IPS-20b (cell line): ENCODE data around the gene SIGLEC6.

ENCODE experiments used
- H3K27ac ChIP-seq: one replicate; pipeline ENCODE4 v1.5.1; 2013; ENCODE audit warnings: low read length
- H3K27me3 ChIP-seq: 2 replicates; pipeline ENCODE4 v1.6.1; 2013; ENCODE audit warnings: mild to moderate bottlenecking, low read length, inconsistent platforms; ENCODE audit not compliant: insufficient read depth
- H3K36me3 ChIP-seq: 2 replicates; pipeline ENCODE4 v1.6.1; 2013; ENCODE audit warnings: low read depth, mild to moderate bottlenecking, inconsistent platforms, low read length, moderate library complexity; ENCODE audit not compliant: insufficient read depth
- H3K4me1 ChIP-seq: 2 replicates; pipeline ENCODE4 v1.6.1; 2013; ENCODE audit warnings: mild to moderate bottlenecking, control low read depth, inconsistent platforms, low read length, moderate library complexity; ENCODE audit not compliant: insufficient read depth
- H3K4me3 ChIP-seq: 2 replicates; pipeline ENCODE4 v1.5.1; 2013; ENCODE audit warnings: mild to moderate bottlenecking, low read length, inconsistent platforms
- H3K9ac ChIP-seq: 2 replicates; pipeline ENCODE4 v1.6.1; 2013; ENCODE audit warnings: low read depth, mild to moderate bottlenecking, inconsistent platforms, low read length, moderate library complexity
- H3K9me3 ChIP-seq: 2 replicates; pipeline ENCODE4 v1.6.1; 2013; ENCODE audit warnings: mild to moderate bottlenecking, low read depth, low read length, inconsistent platforms; ENCODE audit not compliant: insufficient read depth

Gene SIGLEC6

GRCh38 chr19:51547397-51548212 is 16.1 kb upstream of the SIGLEC6 start:
- Histone ChIP-seq H3K9me3 (peaks cover 31% of the 10 kb centered on the region), H3K36me3 (no peaks in the 10 kb centered on the region), H3K27me3 (peaks cover 7% of the 10 kb centered on the region), H3K4me3 (no peak overlapping the region), H3K27ac (no peak overlapping the region), H3K9ac (no peak overlapping the region), H3K4me1 (no peaks in the 10 kb centered on the region)

- H3K36me3 ChIP-seq, result no peaks in the 10 kb centered on the region
- peaks cover 32% of the 10 kb centered on the region for H3K9me3 ChIP-seq
- no peak overlapping the region for H3K4me3 ChIP-seq
- H3K27me3 ChIP-seq, result peaks cover 4% of the 10 kb centered on the region
- no peaks in the 10 kb centered on the region for H3K4me1 ChIP-seq
- H3K27ac ChIP-seq, result no peak overlapping the region
- no peak overlapping the region for H3K9ac ChIP-seq
Measured at GRCh38 chr19:51546650-51547396, 15.4 kb upstream of the SIGLEC6 start.

GRCh38 chr19:51546107-51546649 is 14.7 kb upstream of the SIGLEC6 start:
- Histone ChIP-seq H3K4me1 (no peaks in the 10 kb centered on the region), H3K27me3 (no peaks in the 10 kb centered on the region; the same call in 1 of the 2 replicates), H3K27ac (no peak overlapping the region), H3K36me3 (no peaks in the 10 kb centered on the region), H3K9me3 (peaks cover 32% of the 10 kb centered on the region), H3K9ac (no peak overlapping the region), H3K4me3 (no peak overlapping the region)

- Histone ChIP-seq H3K27ac (no peak overlapping the region), H3K9ac (no peak overlapping the region)
Measured at GRCh38 chr19:51544038-51544437, 12.6 kb upstream of the SIGLEC6 start.

GRCh38 chr19:51542699-51543098 is 11.2 kb upstream of the SIGLEC6 start:
- Histone ChIP-seq H3K9ac (no peak overlapping the region), H3K27me3 (no peaks in the 10 kb centered on the region; the same call in 1 of the 2 replicates), H3K9me3 (peaks cover 31% of the 10 kb centered on the region), H3K4me1 (no peaks in the 10 kb centered on the region), H3K27ac (no peak overlapping the region), H3K36me3 (no peaks in the 10 kb centered on the region), H3K4me3 (no peak overlapping the region)

More at GRCh38 chr19:51544038-51544437, 12.6 kb upstream of the SIGLEC6 start:
- no peaks in the 10 kb centered on the region for H3K4me1 ChIP-seq
- H3K9me3 ChIP-seq, result peaks cover 26% of the 10 kb centered on the region
- no peak overlapping the region for H3K4me3 ChIP-seq
- H3K36me3 ChIP-seq, result no peaks in the 10 kb centered on the region
- H3K27me3 ChIP-seq, result no peaks in the 10 kb centered on the region; the same call in 1 of the 2 replicates

- H3K4me3 ChIP-seq, result no peak overlapping the region
- H3K36me3 ChIP-seq, result no peaks in the 10 kb centered on the region
- no peak overlapping the region for H3K9ac ChIP-seq
- peaks cover 23% of the 10 kb centered on the region for H3K9me3 ChIP-seq
- H3K4me1 ChIP-seq, result no peaks in the 10 kb centered on the region
- no peak overlapping the region for H3K27ac ChIP-seq
- no peaks in the 10 kb centered on the region for H3K27me3 ChIP-seq
Measured at GRCh38 chr19:51541458-51542357, 10.2 kb upstream of the SIGLEC6 start.

- H3K27ac ChIP-seq, result no peak overlapping the region
- H3K4me1 ChIP-seq, result no peaks in the 10 kb centered on the region
- H3K9me3 ChIP-seq, result peaks cover 20% of the 10 kb centered on the region
- H3K36me3 ChIP-seq, result no peaks in the 10 kb centered on the region
- H3K9ac ChIP-seq, result no peak overlapping the region
- H3K4me3 ChIP-seq, result no peak overlapping the region
- no peaks in the 10 kb centered on the region for H3K27me3 ChIP-seq
Measured at GRCh38 chr19:51539821-51540366, 8.4 kb upstream of the SIGLEC6 start.

GRCh38 chr19:51535535-51535934 is 4.1 kb upstream of the SIGLEC6 start:
- no peak overlapping the region for H3K27ac ChIP-seq
- H3K36me3 ChIP-seq, result no peaks in the 10 kb centered on the region
- H3K9me3 ChIP-seq, result peaks cover 22% of the 10 kb centered on the region
- no peaks in the 10 kb centered on the region for H3K4me1 ChIP-seq
- H3K4me3 ChIP-seq, result no peak overlapping the region
- H3K9ac ChIP-seq, result no peak overlapping the region
- H3K27me3 ChIP-seq, result peaks cover 3% of the 10 kb centered on the region; the same call in 1 of the 2 replicates

GRCh38 chr19:51530616-51531015 is 854 bp downstream of the SIGLEC6 start:
- H3K4me1 ChIP-seq, result no peaks in the 10 kb centered on the region
- peaks cover 3% of the 10 kb centered on the region; the same call in 1 of the 2 replicates for H3K27me3 ChIP-seq
- H3K9me3 ChIP-seq, result peaks cover 46% of the 10 kb centered on the region; the same call in 1 of the 2 replicates
- H3K9ac ChIP-seq, result no peak overlapping the region
- H3K27ac ChIP-seq, result no peak overlapping the region
- no peak overlapping the region for H3K4me3 ChIP-seq
- no peaks in the 10 kb centered on the region for H3K36me3 ChIP-seq

GRCh38 chr19:51529301-51529700 is 2.2 kb downstream of the SIGLEC6 start:
- no peak overlapping the region for H3K9ac ChIP-seq
- no peaks in the 10 kb centered on the region for H3K36me3 ChIP-seq
- H3K4me1 ChIP-seq, result no peaks in the 10 kb centered on the region
- H3K27me3 ChIP-seq, result peaks cover 3% of the 10 kb centered on the region; the same call in 1 of the 2 replicates
- peaks cover 52% of the 10 kb centered on the region; the same call in 1 of the 2 replicates for H3K9me3 ChIP-seq
- no peak overlapping the region for H3K4me3 ChIP-seq
- H3K27ac ChIP-seq, result no peak overlapping the region

- no peaks in the 10 kb centered on the region for H3K27me3 ChIP-seq
- peaks cover 68% of the 10 kb centered on the region; the same call in 1 of the 2 replicates for H3K9me3 ChIP-seq
- H3K4me1 ChIP-seq, result no peaks in the 10 kb centered on the region
- H3K27ac ChIP-seq, result no peak overlapping the region
- H3K36me3 ChIP-seq, result no peaks in the 10 kb centered on the region
- no peak overlapping the region for H3K9ac ChIP-seq
- H3K4me3 ChIP-seq, result no peak overlapping the region
Measured at GRCh38 chr19:51525651-51526050, 5.8 kb downstream of the SIGLEC6 start.
